Endometrial microvascular endothelial cells (primary cell): ENCODE results near the gene CDKN2B-AS1. TPM values are rescaled to one million over a fixed set of nuclear protein-coding genes. Genes with fewer than 3 reads are reported as not detected.

Experiments used
- in situ Hi-C: cut with HindIII; loops from 2 replicates; pipeline ENCODE4 v1.10.0; 2017; ENCODE audit warnings: low sequenced_read_pairs, low pct_unique_long_range_greater_than_20kb; ENCODE audit errors: inconsistent ontology term
- total RNA-seq: library from RNA; depleted of rRNA; stranded (reverse); fragments of >200 nt; gene quantifications from one replicate; pipeline ENCODE4 v1.2.3, GENCODE V29; 2015; ENCODE audit errors: inconsistent ontology term

CDKN2B-AS1 gene
- total RNA-seq, 1 donor from 2014 or later: 3.3 TPM

DNA sequence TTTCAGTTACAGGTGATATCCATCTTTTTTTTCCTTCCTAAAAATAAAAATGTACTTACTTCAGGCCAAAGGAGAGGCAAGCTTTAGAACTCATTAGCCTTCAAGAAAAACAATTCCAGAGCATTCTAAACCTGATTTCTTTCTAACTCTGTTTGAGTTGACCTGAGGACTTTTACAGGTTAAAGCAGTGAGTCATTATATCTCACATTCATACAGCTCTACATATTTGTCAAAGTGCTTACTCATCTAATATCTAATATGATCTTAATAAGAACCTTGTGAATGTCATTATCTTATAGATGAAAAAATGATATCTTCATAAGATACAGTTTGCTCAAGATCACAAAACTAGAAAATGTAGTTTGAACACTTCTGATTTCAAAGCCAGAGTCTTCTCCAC lies 163.7 kb downstream of the CDKN2B-AS1 start:
- in situ Hi-C loops: no loop called here

DNA sequence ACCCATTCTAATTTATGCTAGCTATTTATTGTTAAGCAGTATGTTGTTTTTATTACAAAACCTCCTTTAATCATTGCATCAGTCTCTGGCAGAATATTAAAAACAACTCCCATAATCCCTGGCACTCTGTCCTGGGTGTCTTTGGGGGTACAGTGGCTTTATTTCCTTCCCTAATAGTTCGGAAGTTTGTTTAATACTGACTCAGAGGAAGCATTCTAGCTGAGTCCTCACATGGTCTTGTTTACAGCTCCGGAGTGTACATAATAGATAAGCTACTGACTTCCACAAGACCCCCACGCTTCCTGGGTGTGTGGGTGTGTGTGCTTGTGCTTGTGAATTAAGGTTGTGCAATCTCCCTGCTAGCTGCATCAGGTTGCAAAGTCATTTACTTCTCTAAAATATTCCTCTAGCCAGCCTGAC lies 164.3 kb downstream of the CDKN2B-AS1 start:
- in situ Hi-C loops: no loop called here

DNA sequence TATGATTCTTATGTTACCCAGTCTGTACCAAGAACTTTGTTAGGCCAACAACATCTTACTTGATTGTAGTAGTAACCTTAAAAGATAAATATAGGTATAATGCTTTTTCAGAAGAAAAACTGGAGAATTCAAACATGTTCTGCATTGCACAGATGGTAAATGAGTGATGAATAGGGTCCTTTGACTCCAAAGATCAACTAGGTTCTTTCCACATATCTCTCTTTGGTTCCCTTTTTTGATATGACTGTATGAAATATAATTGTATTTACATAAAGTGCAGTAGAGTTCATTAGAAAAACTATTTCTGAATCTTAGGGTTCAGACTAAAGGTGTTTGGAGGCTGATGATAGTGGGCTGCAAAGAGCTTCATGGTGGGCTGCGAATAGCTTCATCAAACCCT lies 165.0 kb downstream of the CDKN2B-AS1 start:
- in situ Hi-C loops: no loop called here

DNA sequence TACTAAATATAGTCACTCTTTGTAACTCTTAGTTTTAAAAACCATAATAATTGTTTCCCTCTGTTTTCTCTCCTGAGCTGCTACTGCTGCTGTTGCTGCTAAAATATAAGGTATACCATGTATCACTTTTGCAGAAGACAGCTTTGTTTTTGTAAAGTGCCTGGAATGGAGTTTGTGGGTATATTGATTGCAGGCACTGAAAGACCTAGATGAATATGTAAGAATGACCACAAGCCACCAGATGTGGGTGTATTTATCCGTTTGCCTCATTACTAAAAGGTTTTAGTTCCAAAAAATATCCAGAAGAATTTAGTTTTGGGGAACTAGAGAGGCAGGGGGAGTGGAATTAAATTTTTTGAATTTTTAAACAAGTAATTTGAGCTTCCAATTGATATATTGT lies 165.6 kb downstream of the CDKN2B-AS1 start:
- in situ Hi-C loops: no loop called here

DNA sequence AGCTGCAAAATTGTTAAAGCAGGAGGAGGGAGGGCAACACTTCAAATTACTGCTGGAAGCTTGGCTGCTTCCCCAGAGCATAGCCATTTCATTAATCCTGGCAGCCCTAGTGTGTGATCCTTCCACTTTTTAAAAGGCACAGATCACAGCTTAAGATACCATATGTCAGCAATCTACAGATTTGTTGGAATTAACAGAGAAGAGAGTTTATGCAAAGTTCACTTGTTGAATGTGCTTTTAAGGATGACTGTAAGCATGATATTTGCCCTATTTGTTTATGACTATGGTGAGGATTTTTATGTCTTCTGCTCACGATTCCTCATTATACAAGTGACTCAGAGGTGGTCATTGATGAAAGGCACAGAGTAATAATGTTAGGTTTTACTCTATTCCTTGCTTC lies 170.6 kb downstream of the CDKN2B-AS1 start:
- in situ Hi-C loops: no loop called here

DNA sequence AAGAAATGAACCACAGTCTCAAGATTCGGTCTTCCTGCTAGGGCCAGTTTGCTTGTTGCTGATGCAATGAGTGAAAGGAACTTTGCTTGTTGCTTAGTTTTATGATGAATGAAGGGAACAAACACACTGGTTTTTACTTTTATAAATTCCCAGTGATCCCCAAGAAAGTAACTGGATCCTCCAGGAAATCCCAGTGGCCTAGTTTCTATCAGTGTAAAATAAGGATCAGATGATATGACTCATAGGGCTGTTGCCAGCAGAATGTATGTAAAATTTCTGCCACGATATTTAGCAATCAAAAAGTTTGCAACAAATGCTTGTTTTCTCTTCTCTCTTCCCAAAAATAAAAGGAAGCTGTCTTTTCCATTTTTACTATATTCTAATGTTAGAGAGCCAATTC lies 174.7 kb downstream of the CDKN2B-AS1 start:
- in situ Hi-C loops: no loop called here

DNA sequence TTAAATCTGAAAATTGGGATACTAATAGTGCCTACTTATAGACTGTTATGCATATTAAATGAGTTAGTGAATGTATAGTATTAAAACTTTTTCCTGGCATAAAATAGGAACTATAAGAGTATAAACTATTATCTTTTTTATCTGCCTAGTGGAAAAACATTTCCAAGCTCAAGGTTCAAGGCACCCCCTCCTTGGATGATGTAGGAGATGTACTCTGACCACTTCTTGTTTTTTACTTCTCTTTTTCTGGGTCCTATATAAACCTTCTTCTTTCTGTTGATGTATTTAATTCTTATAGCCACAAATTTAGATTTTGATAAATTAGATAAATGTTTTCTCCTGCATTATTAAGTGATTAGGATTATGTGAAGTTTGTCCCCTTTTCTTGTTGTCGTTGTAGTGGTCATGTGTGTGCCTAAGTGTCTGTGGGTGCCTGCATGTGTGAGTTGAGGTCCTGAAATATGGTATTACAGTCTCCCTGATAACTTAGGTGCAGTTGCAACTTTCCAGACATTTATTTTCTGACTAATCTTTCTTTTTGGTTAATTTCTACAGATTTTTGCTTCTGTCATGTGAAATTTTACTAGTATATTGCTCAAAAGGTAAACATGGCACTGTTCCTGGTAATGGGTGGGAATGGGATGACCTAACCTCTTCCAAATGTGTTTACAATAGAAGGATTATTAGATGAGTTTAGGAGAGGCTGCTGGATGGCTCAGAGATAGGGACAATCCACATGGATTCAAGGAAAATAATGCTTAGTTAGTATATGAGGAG lies 175.3 kb downstream of the CDKN2B-AS1 start:
- in situ Hi-C loops: no loop called here

Other genes starting within 250 kb of the CDKN2B-AS1 start
- 44.7 TPM for gene MTAP, start 192.2 kb upstream of the CDKN2B-AS1 start, total RNA-seq
- gene CDKN2A, start 399 bp upstream of the CDKN2B-AS1 start, total RNA-seq: 66.2 TPM
- 19.5 TPM for gene CDKN2B, start 14.5 kb downstream of the CDKN2B-AS1 start, total RNA-seq